CD4-positive, alpha-beta T cell (primary cell): ENCODE measurements around the gene RHCG. TPM values are rescaled to one million over a fixed set of nuclear protein-coding genes. Genes with fewer than 3 reads are reported as not detected.

ENCODE experiments used
- ATAC-seq: fragments of 200-7000 bp; cut with Tn5 transposase; one replicate; pipeline ENCODE4 v1.10.0; 2022; ENCODE audit warnings: mild to moderate bottlenecking; ENCODE audit not compliant: poor library complexity
- CTCF ChIA-PET: fragments of 350-600 bp; sonication (Branson Sonifier 250); formaldehyde crosslinking; loops from one replicate; lab custom pipeline; 2021; ENCODE audit warnings: antibody characterized with exemption, inconsistent platforms; lab: Charles Lee
- POLR2A ChIA-PET: fragments of 350-600 bp; sonication (Branson Sonifier 250); formaldehyde crosslinking; loops from one replicate; lab custom pipeline; 2021; ENCODE audit warnings: antibody characterized with exemption, inconsistent platforms; lab: Charles Lee
- DNase-seq, 14 experiments: peaks; one replicate each; pipeline ENCODE4 v3.0.0-alpha.2; 2013 to 2020; ENCODE audit warnings: mixed read lengths in 2 of 14
- H3K27ac ChIP-seq, 2 donors: one replicate each; pipeline versions ENCODE4 v1.5.1 to v1.7.0; 2013; ENCODE audit warnings: low read length in 2 of 2, low read depth in 1 of 2, mild to moderate bottlenecking in 1 of 2
- H3K27me3 ChIP-seq, 2 experiments: 1 replicate in 1 of 2; 2 replicates in 1 of 2; pipeline versions ENCODE4 v1.6.1 to v1.7.0; 2013; ENCODE audit warnings: low read length in 2 of 2, control low read depth in 1 of 2, mild to moderate bottlenecking in 1 of 2, moderate library complexity in 1 of 2; ENCODE audit not compliant: insufficient read depth in 2 of 2, control insufficient read depth in 1 of 2
- H3K36me3 ChIP-seq: one replicate; pipeline ENCODE4 v1.6.1; 2013; ENCODE audit warnings: low read length, control low read depth; ENCODE audit not compliant: insufficient read depth
- H3K4me1 ChIP-seq: one replicate; pipeline ENCODE4 v1.6.1; 2013; ENCODE audit warnings: low read length, control low read depth; ENCODE audit not compliant: insufficient read depth
- H3K4me3 ChIP-seq: one replicate; pipeline ENCODE4 v1.5.1; 2013; ENCODE audit warnings: mild to moderate bottlenecking, low read length, moderate library complexity
- H3K9me3 ChIP-seq, 2 experiments: 1 replicate in 1 of 2; 2 replicates in 1 of 2; pipeline versions ENCODE4 v1.6.1 to v1.7.0; 2013; ENCODE audit warnings: low read length in 2 of 2, mild to moderate bottlenecking in 2 of 2, control low read depth in 1 of 2, moderate library complexity in 1 of 2; ENCODE audit not compliant: control insufficient read depth in 1 of 2, insufficient read depth in 1 of 2
- H3K27ac Mint-ChIP-seq: one replicate; pipeline ENCODE4 v1.8.0; 2020; ENCODE audit warnings: mixed read lengths
- H3K27me3 Mint-ChIP-seq: one replicate; pipeline ENCODE4 v1.8.0; 2021; ENCODE audit warnings: mixed read lengths
- H3K36me3 Mint-ChIP-seq: one replicate; pipeline ENCODE4 v1.8.0; 2021; ENCODE audit warnings: low read depth, mixed read lengths
- H3K4me1 Mint-ChIP-seq: one replicate; pipeline ENCODE4 v1.8.0; 2021; ENCODE audit warnings: low read depth, mixed read lengths
- H3K4me3 Mint-ChIP-seq: one replicate; pipeline ENCODE4 v1.8.0; 2020; ENCODE audit warnings: mild to moderate bottlenecking, mixed read lengths
- H3K9me3 Mint-ChIP-seq: one replicate; pipeline ENCODE4 v1.8.0; 2020; ENCODE audit warnings: mixed read lengths
- CTCF ChIP-seq: fragments of 200-600 bp; IDR thresholded peaks from one replicate; pipeline ENCODE4 v1.8.0; 2022; ENCODE audit warnings: antibody characterized with exemption, mild to moderate bottlenecking
- intact Hi-C, 2 experiments: fragments of 100-400 bp; cut with DNase I in 1 of 2; cut with micrococcal nuclease in 1 of 2; formaldehyde crosslinking; loops; one replicate each; pipeline versions ENCODE4 v1.15.1 to v1.9.0; 2023 to 2025; cut with DNase I, micrococcal nuclease
- total RNA-seq, 174 experiments: library from RNA in 2 of 174; stranded (reverse) in 2 of 174; gene quantifications; one replicate each; pipeline ENCODE4 v1.2.3 and lab custom pipeline; 2021 to 2026

Gene RHCG
- total RNA-seq, 2 experiments from 2014 or later, result not detected

GRCh38 chr15:89442155-89442554, 54.2 kb downstream of the RHCG start:
- no peaks in the 10 kb centered on the region for H3K36me3 ChIP-seq
- no peak overlapping the region for H3K4me3 ChIP-seq
- no peak for DNase-seq
- H3K27me3 ChIP-seq, result peaks cover 11 to 13% of the 10 kb centered on the region in 2 experiments
- Mint-ChIP-seq H3K27ac (no peak overlapping the region), H3K9me3 (no peaks in the 10 kb centered on the region), H3K27me3 (peaks cover 57% of the 10 kb centered on the region), H3K36me3 (no peaks in the 10 kb centered on the region), H3K4me1 (no peaks in the 10 kb centered on the region), H3K4me3 (no peak overlapping the region)
- no peak overlapping the region for H3K27ac ChIP-seq
- peaks cover 4% of the 10 kb centered on the region for H3K4me1 ChIP-seq
- H3K9me3 ChIP-seq, result no peaks in the 10 kb centered on the region
- TF ChIP-seq CTCF, result no peak
- no peak for ATAC-seq
- CTCF ChIA-PET, result no interaction called here
- intact Hi-C loops, result no loop called here
- POLR2A ChIA-PET, result no interaction called here

GRCh38 chr15:89441295-89441812, 55.0 kb downstream of the RHCG start:
- Mint-ChIP-seq H3K4me3 (no peak overlapping the region), H3K27ac (no peak overlapping the region), H3K9me3 (no peaks in the 10 kb centered on the region), H3K4me1 (no peaks in the 10 kb centered on the region), H3K36me3 (no peaks in the 10 kb centered on the region), H3K27me3 (peaks cover 56% of the 10 kb centered on the region)
- ATAC-seq (no peak), DNase-seq (no peak)
- Histone ChIP-seq H3K4me3 (no peak overlapping the region), H3K27me3 (peaks cover 16 to 19% of the 10 kb centered on the region in 2 experiments), H3K36me3 (no peaks in the 10 kb centered on the region), H3K9me3 (no peaks in the 10 kb centered on the region), H3K4me1 (peaks cover 4% of the 10 kb centered on the region), H3K27ac (no peak overlapping the region)
- intact Hi-C loops, result no loop called here
- ChIA-PET CTCF (no interaction called here), POLR2A (no interaction called here)
- no peak for TF ChIP-seq CTCF

GRCh38 chr15:89439764-89440163, 56.6 kb downstream of the RHCG start:
- ChIA-PET CTCF (no interaction called here), POLR2A (interaction anchor here (0.6 kb wide), 1 partner anchor 11 kb away, joined by 3 read pairs; no protein-coding TSS in a partner anchor)
- H3K4me1 Mint-ChIP-seq, result no peaks in the 10 kb centered on the region
- no peaks in the 10 kb centered on the region for H3K9me3 Mint-ChIP-seq
- H3K4me3 Mint-ChIP-seq, result no peak overlapping the region
- H3K27ac ChIP-seq, result no peak overlapping the region
- peaks cover 48% of the 10 kb centered on the region for H3K27me3 Mint-ChIP-seq
- H3K4me1 ChIP-seq, result peaks cover 4% of the 10 kb centered on the region
- H3K9me3 ChIP-seq, result no peaks in the 10 kb centered on the region
- H3K27ac Mint-ChIP-seq, result no peak overlapping the region
- H3K36me3 Mint-ChIP-seq, result no peaks in the 10 kb centered on the region
- ATAC-seq, result no peak
- TF ChIP-seq CTCF, result no peak
- intact Hi-C loops, result no loop called here
- peaks cover 11 to 23% of the 10 kb centered on the region in 2 experiments for H3K27me3 ChIP-seq
- no peak for DNase-seq
- no peaks in the 10 kb centered on the region for H3K36me3 ChIP-seq
- H3K4me3 ChIP-seq, result no peak overlapping the region
